ENCODE measurements around the gene PEX11G.

DNA sequence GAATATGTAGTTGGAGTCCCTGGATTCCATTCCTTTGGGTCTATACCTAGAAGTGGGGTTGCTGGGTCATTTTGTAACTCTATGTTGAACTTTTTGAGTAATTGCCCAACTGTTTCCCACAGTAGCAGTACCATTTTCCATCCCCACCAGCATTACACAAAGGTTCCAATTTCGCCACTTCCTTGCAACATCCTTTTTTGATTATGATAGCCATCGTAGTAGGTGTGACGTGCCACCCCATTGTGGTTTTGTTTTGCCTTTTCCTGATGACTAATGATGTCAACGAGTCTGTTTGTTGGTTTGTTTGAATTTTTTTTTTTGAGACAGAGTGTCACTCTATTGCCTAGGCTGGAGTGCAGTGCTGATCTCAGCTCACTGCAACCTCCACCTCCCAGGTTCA is 3.3 kb upstream of the PEX11G start:
- TF ChIP-seq CTCF (IDR thresholded peaks at IDR 0.05; ENCODE audit: low read length) (no peak), EZH2 (optimal IDR thresholded peaks at IDR 0.05; ENCODE audit: low read depth, low read length) (no peak), EZH2phosphoT487 (IDR thresholded peaks at IDR 0.05; ENCODE audit: low read length) (no peak)

All from MM.1S (cell line).